Activated T-helper 1 cell treated with anti-CD3 and anti-CD28 coated beads, Interleukin-12 subunit alpha, Interleukin-12 subunit beta, Interleukin-2, Interleukin-4 antibody, amounts not matched to agents 30 ng/mL and 10 ng/mL and 1 ng/mL, durations not matched to agents 14 hours and 24 hours and 36 hours (primary cell): Measurements from ENCODE around the gene GPC5. TPM values are rescaled to one million over a fixed set of nuclear protein-coding genes. Genes with fewer than 3 reads are reported as not detected.

Experiments
- DNase-seq: peaks from one replicate; pipeline ENCODE4 v3.0.0; 2021; ENCODE audit warnings: low spot score
- H3K27ac Mint-ChIP-seq: one replicate; pipeline ENCODE4 v1.8.0; 2021; ENCODE audit warnings: mild to moderate bottlenecking, mixed read lengths
- H3K27me3 Mint-ChIP-seq: one replicate; pipeline ENCODE4 v1.8.0; 2022; ENCODE audit warnings: mild to moderate bottlenecking, moderate library complexity, mixed read lengths; ENCODE audit not compliant: insufficient read depth
- H3K36me3 Mint-ChIP-seq: one replicate; pipeline ENCODE4 v1.8.0; 2021; ENCODE audit warnings: low read depth, mixed read lengths
- H3K4me1 Mint-ChIP-seq: one replicate; pipeline ENCODE4 v1.8.0; 2021; ENCODE audit warnings: low read depth, mixed read lengths
- H3K4me3 Mint-ChIP-seq: one replicate; pipeline ENCODE4 v1.8.0; 2021; ENCODE audit warnings: mild to moderate bottlenecking, moderate library complexity, mixed read lengths
- H3K9me3 Mint-ChIP-seq: one replicate; pipeline ENCODE4 v1.8.0; 2021; ENCODE audit warnings: mixed read lengths
- intact Hi-C: fragments of 100-400 bp; cut with micrococcal nuclease; formaldehyde crosslinking; loops from one replicate; pipeline ENCODE4 v1.15.1; 2024
- total RNA-seq: library from RNA; stranded (reverse); gene quantifications from 2 replicates; pipeline ENCODE4 v1.2.3, GENCODE V29; 2022

GPC5 gene
- total RNA-seq, 1 donor from 2014 or later = not detected

DNA sequence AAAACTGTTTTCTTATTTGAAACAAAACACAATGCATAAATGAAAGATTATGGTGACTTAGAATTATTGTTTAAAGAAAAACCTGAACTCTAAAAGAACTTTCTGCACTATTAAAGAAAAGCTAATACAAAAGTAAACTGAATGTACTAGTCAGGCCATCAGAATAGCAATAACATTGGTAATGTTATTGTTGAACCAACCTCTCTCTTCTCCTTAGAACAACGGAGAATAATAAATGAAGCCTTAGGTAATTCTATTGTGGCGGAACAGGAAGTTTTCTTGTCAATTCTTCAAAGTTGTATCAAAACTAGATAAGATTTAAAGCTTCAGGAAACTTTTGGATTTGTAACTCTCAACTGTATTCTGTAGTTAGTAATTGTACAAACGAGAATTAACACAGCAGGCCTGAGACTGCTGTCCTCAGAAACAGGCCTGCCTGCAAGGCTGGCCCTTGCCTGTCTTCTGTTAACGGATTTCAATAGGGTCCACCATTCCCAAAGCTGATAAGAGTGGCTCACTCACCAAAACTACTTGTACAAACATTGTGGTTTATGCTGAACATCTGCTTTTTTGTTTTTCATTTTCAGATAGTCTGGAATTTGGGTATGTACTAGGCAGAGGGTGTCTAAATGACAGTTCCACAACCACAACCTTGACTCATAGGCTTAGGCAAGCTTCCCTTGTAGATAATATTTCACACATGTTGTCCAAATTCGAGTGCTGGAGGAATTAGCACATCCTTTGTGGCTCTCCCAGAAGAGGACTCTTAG lies 825.8 kb downstream of the GPC5 start:
- Mint-ChIP-seq H3K9me3 (peaks cover 5% of the 10 kb centered on the region), H3K4me3 (no peak overlapping the region), H3K36me3 (no peaks in the 10 kb centered on the region), H3K27ac (no peak overlapping the region), H3K4me1 (no peaks in the 10 kb centered on the region), H3K27me3 (no peaks in the 10 kb centered on the region)
- intact Hi-C loops = no loop called here
- DNase-seq = no peak

DNA sequence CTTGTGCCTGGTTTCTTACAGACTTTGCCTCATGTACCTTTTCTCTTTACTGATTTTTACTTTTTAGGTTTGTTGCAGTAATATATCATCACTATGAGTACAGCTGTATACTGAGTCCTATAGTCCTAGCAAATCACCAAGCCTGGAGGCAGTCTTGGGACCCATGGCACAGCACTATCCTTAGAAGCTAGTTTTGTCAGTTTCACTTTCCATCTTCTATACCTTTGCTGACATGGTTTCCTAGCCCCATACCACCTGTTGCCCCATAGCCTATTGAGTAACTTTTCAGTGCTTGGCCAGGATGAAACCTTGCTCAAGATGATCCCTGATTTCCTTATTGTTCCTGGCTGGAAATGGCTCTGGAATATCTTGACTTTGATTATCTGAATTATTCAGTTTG lies 826.4 kb downstream of the GPC5 start:
- H3K27ac Mint-ChIP-seq = no peak overlapping the region
- H3K4me1 Mint-ChIP-seq = no peaks in the 10 kb centered on the region
- H3K9me3 Mint-ChIP-seq = peaks cover 5% of the 10 kb centered on the region
- intact Hi-C loops = no loop called here
- H3K4me3 Mint-ChIP-seq = no peak overlapping the region
- no peak for DNase-seq
- H3K27me3 Mint-ChIP-seq = no peaks in the 10 kb centered on the region
- H3K36me3 Mint-ChIP-seq = no peaks in the 10 kb centered on the region

DNA sequence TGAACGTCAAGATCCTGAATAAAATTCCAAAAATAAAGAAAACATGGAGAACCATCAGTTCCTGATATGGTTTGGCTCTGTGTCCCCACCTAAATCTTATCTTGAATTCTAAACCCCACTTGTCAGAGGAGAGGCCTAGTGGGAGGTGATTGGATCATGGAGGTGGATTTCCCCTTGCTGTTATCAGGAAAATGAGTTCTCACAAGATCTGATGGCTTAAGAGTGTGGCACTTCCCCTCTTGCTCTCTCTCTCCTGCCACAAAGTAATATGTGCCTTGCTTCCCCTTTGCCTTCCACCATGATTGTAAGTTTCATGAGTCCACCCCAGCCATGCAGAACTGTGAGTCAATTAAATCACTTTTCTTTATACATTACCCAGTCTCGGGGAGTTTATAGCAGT lies 827.4 kb downstream of the GPC5 start:
- Mint-ChIP-seq H3K36me3 (no peaks in the 10 kb centered on the region), H3K9me3 (peaks cover 5% of the 10 kb centered on the region), H3K27me3 (no peaks in the 10 kb centered on the region)

DNA sequence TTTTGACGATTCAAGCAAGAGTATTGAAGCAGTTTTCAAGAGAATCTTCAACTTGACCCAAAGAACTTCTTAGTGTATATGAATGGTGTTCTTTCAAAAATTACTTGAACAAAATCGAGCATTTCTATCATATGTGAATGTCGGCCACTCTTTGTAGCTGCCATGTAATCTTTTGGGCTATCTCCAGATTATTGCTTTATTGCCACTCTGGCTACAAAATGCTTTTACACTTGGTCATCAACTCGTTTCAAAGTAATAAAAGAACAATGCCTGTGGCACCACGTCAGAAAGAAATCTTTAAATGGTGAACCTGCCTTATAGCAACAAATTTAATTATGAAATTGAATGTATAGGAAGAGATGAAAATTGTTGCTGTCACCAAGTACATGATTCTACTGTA lies 834.5 kb downstream of the GPC5 start:
- Mint-ChIP-seq H3K36me3 (no peaks in the 10 kb centered on the region), H3K9me3 (no peaks in the 10 kb centered on the region), H3K27ac (no peak overlapping the region), H3K4me3 (no peak overlapping the region), H3K27me3 (no peaks in the 10 kb centered on the region), H3K4me1 (no peaks in the 10 kb centered on the region)
- no peak for DNase-seq
- intact Hi-C loops = no loop called here

More for the DNA sequence above, 827.4 kb downstream of the GPC5 start:
- H3K4me3 Mint-ChIP-seq = no peak overlapping the region
- H3K27ac Mint-ChIP-seq = no peak overlapping the region
- intact Hi-C loops = no loop called here
- no peaks in the 10 kb centered on the region for H3K4me1 Mint-ChIP-seq
- DNase-seq = no peak

DNA sequence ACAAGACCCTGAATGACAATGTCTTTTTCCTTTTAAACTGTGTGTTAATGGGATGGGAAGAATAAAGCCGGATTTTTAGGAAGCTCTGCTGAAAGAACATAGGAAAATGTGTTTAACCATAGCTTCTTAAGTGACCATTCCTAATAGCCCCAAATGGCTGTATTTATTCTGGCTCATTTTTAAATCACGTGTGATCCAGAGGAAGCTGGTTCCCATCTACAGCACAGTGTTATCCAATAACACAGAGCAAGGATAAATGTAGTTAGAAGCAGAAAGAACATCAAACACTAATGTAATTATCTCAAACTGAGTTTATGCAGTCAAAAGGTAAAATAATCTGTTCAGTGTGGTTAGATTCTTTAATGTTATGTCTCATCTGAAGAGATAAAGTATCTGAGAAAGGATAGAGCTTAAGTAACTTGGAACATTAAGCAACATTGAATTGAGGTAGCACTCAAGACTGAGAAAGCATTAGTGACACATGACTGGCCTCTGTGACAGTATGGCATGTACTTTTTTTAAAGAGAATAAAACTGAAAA lies 853.3 kb downstream of the GPC5 start:
- Mint-ChIP-seq H3K9me3 (no peaks in the 10 kb centered on the region), H3K27me3 (no peaks in the 10 kb centered on the region), H3K27ac (no peak overlapping the region), H3K4me1 (no peaks in the 10 kb centered on the region), H3K36me3 (no peaks in the 10 kb centered on the region), H3K4me3 (no peak overlapping the region)
- DNase-seq = no peak
- intact Hi-C loops = no loop called here

DNA sequence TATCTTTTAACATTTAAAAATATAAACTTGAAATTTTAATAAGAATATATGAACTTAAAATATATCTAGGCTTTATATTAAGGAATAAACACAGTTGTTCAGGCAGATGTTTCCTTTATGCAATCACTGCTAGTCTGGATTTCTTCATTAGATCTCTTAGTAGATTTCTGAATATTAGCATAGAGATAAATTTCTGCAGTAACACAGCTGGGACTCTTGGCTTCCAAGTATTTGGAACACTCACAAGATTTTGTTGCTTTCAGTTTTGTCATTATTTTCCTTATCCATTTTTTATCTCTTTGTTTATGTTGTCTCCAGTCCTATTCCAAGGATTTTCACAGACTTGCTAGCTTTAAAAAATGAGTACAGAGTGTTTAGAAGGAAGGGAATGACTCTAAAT lies 857.1 kb downstream of the GPC5 start:
- H3K27ac Mint-ChIP-seq = no peak overlapping the region
- no peaks in the 10 kb centered on the region for H3K27me3 Mint-ChIP-seq
- DNase-seq = no peak
- no peaks in the 10 kb centered on the region for H3K4me1 Mint-ChIP-seq
- H3K4me3 Mint-ChIP-seq = no peak overlapping the region
- intact Hi-C loops = no loop called here
- peaks cover 4% of the 10 kb centered on the region for H3K9me3 Mint-ChIP-seq
- no peaks in the 10 kb centered on the region for H3K36me3 Mint-ChIP-seq

DNA sequence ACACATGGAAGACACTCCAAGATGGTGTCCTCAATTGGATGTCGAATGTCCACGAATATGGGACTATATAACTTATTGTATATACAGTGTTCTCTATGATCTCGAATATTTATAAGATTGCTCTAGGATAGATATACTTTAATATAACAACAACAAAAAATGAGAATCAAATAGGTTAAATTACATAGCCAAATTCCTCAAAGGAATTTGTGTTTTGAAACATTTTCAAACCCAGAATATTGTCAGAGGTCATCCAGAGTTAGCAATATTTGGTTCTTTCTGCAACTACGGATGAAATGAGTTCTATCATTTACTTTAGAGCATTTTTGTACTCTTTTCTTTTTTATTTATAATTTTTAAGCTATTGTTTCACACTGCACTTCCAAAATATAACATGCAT lies 857.8 kb downstream of the GPC5 start:
- H3K4me3 Mint-ChIP-seq = no peak overlapping the region
- no peak for DNase-seq
- H3K27me3 Mint-ChIP-seq = no peaks in the 10 kb centered on the region
- H3K36me3 Mint-ChIP-seq = no peaks in the 10 kb centered on the region
- H3K27ac Mint-ChIP-seq = no peak overlapping the region
- no peaks in the 10 kb centered on the region for H3K4me1 Mint-ChIP-seq
- H3K9me3 Mint-ChIP-seq = peaks cover 4% of the 10 kb centered on the region
- intact Hi-C loops = no loop called here

DNA sequence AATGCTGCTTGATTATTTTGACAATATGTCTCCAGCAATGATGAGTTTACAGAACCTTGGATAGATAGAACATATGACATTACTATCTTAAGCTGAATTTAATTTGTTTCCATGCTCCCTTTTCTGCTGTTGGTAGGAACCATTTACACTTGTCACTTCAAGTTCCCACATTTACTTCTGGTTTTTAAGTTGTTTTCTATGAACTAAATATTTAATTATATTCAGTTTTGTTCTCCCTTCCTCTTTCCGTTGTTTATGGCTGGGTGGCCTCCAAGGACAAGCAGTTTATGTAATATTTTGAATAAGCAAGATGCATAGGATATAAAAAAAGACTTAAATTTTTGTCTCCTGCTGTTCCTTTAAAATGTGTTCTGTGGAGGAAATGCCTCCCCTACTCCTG lies 860.6 kb downstream of the GPC5 start:
- no peaks in the 10 kb centered on the region for H3K27me3 Mint-ChIP-seq
- intact Hi-C loops = no loop called here
- no peak overlapping the region for H3K27ac Mint-ChIP-seq
- peaks cover 4% of the 10 kb centered on the region for H3K9me3 Mint-ChIP-seq
- no peak overlapping the region for H3K4me3 Mint-ChIP-seq
- H3K4me1 Mint-ChIP-seq = no peaks in the 10 kb centered on the region
- no peak for DNase-seq
- H3K36me3 Mint-ChIP-seq = no peaks in the 10 kb centered on the region

DNA sequence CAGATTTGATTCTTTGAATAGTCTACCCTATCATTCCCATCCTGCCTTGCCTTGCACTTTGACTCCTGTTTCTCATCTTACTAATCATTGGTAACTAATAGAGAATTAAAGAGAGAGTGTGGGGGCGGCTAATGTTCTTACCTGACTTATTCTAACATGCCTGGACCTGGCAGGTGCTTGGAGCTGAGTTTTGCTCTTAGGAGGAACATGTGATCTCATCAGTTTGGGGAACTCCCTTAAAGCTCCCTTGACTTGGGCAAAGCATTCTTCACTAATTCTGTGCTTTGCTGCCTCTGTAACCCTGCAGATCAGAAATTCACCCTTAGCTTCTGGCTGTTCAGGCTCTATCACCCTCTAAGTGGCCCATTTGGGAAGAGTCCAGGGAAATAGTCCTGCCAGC lies 861.1 kb downstream of the GPC5 start:
- Mint-ChIP-seq H3K27ac (no peak overlapping the region), H3K4me3 (no peak overlapping the region), H3K27me3 (no peaks in the 10 kb centered on the region), H3K9me3 (peaks cover 4% of the 10 kb centered on the region), H3K36me3 (no peaks in the 10 kb centered on the region), H3K4me1 (no peaks in the 10 kb centered on the region)
- DNase-seq = no peak
- intact Hi-C loops = no loop called here

DNA sequence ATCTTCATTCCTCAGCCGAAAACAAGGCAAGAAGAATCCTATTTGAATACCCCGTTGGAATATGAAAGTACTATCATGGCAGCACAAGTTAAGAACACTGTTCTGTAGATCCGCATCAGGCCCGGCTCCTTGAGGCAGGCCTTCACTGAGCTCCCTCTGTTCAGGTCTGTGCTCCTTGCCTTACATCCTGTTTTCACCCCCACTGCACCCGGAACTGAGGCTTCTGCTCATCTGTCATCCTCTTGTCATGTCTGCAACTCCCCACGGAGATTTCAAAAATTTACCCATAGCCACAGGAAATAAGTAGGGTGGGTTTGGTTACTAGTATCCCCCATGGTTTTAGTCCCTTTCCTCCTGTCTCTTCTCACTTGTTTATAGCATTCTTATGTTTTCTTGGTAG lies 861.9 kb downstream of the GPC5 start:
- H3K27me3 Mint-ChIP-seq = no peaks in the 10 kb centered on the region
- no peak overlapping the region for H3K4me3 Mint-ChIP-seq
- H3K9me3 Mint-ChIP-seq = peaks cover 4% of the 10 kb centered on the region
- DNase-seq = no peak
- H3K36me3 Mint-ChIP-seq = no peaks in the 10 kb centered on the region
- no peak overlapping the region for H3K27ac Mint-ChIP-seq
- intact Hi-C loops = no loop called here
- H3K4me1 Mint-ChIP-seq = no peaks in the 10 kb centered on the region

DNA sequence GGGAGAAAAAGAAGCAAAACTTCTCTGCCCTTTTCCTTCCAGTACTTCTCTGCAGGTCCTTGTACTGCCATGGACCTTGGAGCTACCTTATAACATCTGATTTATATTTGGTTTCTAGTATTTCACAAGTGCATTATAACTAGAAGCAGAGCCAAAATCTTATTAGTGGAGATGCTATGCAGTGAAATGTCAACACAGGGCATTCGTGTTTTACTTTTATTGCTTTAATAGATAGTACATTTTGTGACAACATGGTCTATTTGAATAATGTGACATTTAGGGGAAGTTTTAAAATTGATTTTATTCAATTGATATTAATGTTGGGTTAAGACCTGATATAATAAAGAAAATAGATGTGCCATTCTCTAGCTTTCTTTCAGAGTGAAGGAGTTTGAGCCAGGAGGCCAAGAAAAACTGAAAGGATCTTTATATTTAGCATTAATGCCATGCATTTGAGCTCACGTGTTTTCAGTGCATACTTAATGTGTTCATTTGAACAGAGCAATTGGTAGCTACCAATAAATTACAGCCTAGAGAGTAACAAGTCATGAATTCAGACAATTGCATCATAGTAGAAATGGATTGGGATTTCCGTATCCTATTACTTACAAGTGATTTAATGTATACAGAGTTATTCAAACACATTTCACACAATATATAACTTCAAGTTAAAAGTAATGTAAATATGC lies 863.8 kb downstream of the GPC5 start:
- intact Hi-C loops = no loop called here
- peaks cover 4% of the 10 kb centered on the region for H3K9me3 Mint-ChIP-seq
- no peak for DNase-seq
- H3K36me3 Mint-ChIP-seq = no peaks in the 10 kb centered on the region
- H3K27ac Mint-ChIP-seq = no peak overlapping the region
- H3K4me3 Mint-ChIP-seq = no peak overlapping the region
- no peaks in the 10 kb centered on the region for H3K4me1 Mint-ChIP-seq
- H3K27me3 Mint-ChIP-seq = no peaks in the 10 kb centered on the region

DNA sequence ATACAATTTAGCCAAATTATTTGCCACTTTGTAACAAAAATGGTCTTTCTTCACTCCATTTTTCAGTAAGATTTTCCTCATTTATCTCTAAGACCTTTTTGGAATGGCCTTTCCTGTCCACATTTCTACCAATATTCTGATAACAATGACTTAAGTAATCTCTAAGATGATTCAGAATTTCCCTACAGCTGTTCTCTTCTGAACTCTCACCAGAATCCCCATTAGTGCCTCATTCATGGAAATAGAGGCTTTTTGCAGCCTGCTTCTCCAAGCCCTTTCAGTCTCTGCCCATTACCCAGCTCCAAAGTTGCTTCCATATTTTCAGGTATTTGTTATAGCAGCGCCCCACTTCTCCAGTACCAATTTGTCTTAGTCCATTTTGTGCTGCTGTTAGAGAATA lies 867.0 kb downstream of the GPC5 start:
- Mint-ChIP-seq H3K9me3 (peaks cover 3% of the 10 kb centered on the region), H3K27me3 (no peaks in the 10 kb centered on the region), H3K27ac (no peak overlapping the region), H3K4me1 (no peaks in the 10 kb centered on the region), H3K36me3 (no peaks in the 10 kb centered on the region), H3K4me3 (no peak overlapping the region)
- no peak for DNase-seq
- intact Hi-C loops = no loop called here

DNA sequence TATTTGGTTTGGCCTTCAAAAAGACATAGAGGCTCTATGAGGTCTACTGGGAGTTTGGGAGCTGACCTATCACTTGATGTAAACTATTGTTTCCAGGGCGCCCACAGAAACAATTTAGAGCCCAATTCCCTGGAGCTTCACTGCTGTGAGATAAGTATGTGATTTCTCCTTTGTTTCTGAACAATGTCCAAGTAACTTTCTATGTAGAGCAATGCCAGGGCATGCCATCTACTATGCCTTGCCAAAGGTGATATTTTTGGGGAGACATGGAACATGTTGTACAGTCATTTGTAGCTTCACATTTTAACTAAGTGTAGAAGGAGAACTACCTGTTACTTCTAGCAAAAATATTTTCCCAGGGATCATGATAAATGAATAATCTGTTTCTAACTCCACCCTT lies 872.6 kb downstream of the GPC5 start:
- Mint-ChIP-seq H3K4me3 (no peak overlapping the region), H3K36me3 (no peaks in the 10 kb centered on the region), H3K27me3 (no peaks in the 10 kb centered on the region), H3K4me1 (no peaks in the 10 kb centered on the region), H3K9me3 (peaks cover 10% of the 10 kb centered on the region), H3K27ac (no peak overlapping the region)
- intact Hi-C loops = no loop called here
- no peak for DNase-seq
